ENCODE results near the gene CCM2L. TPM values are rescaled to one million over a fixed set of nuclear protein-coding genes. Genes with fewer than 3 reads are reported as not detected.

The CCM2L gene
- total and polyA plus RNA-seq, 2 donors (not counting 3 experiments of a cell fraction or from before 2014, with no cell fraction given): 10.8 to 13.4 TPM

DNA sequence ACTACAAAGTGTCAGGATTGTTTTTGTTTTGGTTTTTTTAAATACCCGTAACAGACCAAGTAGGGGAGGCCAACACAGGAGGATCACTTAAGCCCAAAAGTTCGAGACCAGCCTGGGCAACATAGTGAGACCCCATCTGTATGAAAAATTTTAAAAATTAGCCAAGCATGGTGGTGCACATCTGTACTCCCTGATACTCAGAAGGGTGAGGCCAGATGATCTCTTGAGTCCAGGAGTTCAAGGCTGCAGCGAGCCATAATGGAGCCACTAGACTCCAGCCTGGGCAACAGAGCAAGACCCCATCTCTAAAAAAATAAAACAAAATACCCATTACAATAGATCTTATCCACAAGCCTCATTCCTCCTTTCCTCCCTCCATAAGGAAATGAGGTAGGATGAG is 70.5 kb downstream of the CCM2L start:
- dilution Hi-C loops (cut with MboI; ENCODE audit: extremely low pct_ligation_motif_present, low sequenced_read_pairs): no loop called here
- BruUV-seq (replicated peaks): no TSS peak

More for the DNA sequence above, 70.5 kb downstream of the CCM2L start:
- Histone ChIP-seq H3K79me2 (ENCODE audit: control insufficient read depth, insufficient read depth, low read length) (no peaks in the 10 kb centered on the region), H3K27ac (ENCODE audit: insufficient read depth, low read depth, low read length) (no peak overlapping the region), H3K9ac (replicated peaks; ENCODE audit: extremely low read depth, insufficient read depth, low read length) (no peak overlapping the region), H4K20me1 (replicated peaks; ENCODE audit: control insufficient read depth, extremely low read depth, insufficient read depth, low read length) (no peaks in the 10 kb centered on the region), H3K36me3 (ENCODE audit: control insufficient read depth in 2 of 2, extremely low read depth in 1 of 2, insufficient read depth in 2 of 2, low read length in 2 of 2) (no peaks in the 10 kb centered on the region), H3K4me2 (ENCODE audit: insufficient read depth, low read length) (no peak overlapping the region), H3K9me1 (replicated peaks; ENCODE audit: control insufficient read depth, extremely low read depth, insufficient read depth, low read length) (no peaks in the 10 kb centered on the region), H3K9me3 (replicated peaks; ENCODE audit: control insufficient read depth, insufficient read depth, low read length) (no peaks in the 10 kb centered on the region), H3K4me1 (ENCODE audit: control insufficient read depth, extremely low read depth, insufficient read depth, low read length) (peaks cover 3% of the 10 kb centered on the region), H3K4me3 (replicated peaks in 1 of 3; ENCODE audit: insufficient read depth in 1 of 3, low read depth in 1 of 3, low read length in 3 of 3) (no peak overlapping the region), H2AFZ (ENCODE audit: low read depth, low read length) (no peak overlapping the region), H3K27me3 (ENCODE audit: control insufficient read depth in 2 of 2, insufficient read depth in 2 of 2, low read length in 2 of 2) (peaks cover 1 to 3% of the 10 kb centered on the region in 2 experiments)
- ChIA-PET CTCF (interaction anchor here (4.5 kb wide), 1 partner anchor 11 kb away, joined by 17 read pairs; no protein-coding TSS in a partner anchor), POLR2A (no interaction called here)
- TF ChIP-seq GATA2 (IDR thresholded peaks at IDR 0.05; ENCODE audit: insufficient read depth, insufficient read length, low read depth, low read length) (no peak), MAX (IDR thresholded peaks at IDR 0.05; ENCODE audit: insufficient read depth, insufficient read length) (no peak), POLR2AphosphoS5 (IDR thresholded peaks at IDR 0.05; ENCODE audit: insufficient read depth, low read depth, low read length) (no peak), EZH2 (IDR thresholded peaks at IDR 0.05; ENCODE audit: borderline replicate concordance, low read depth, low read length, severe bottlenecking) (no peak), POLR2A (IDR thresholded peaks at IDR 0.05; ENCODE audit: low read depth, low read length) (no peak), MYC (IDR thresholded peaks at IDR 0.05; ENCODE audit: low read depth, low read length) (no peak), JUN (IDR thresholded peaks at IDR 0.05; ENCODE audit: borderline replicate concordance, insufficient read depth, insufficient read length, low read depth) (no peak), CTCF (IDR thresholded peaks at IDR 0.05; ENCODE audit: extremely low read depth in 1 of 2, insufficient read depth in 1 of 2, low read depth in 1 of 2, low read length in 2 of 2) (no peak), FOS (IDR thresholded peaks at IDR 0.05; ENCODE audit: borderline replicate concordance, insufficient read depth, low read length) (no peak)
- DNase-seq (ENCODE audit: low read depth, low spot score): no peak
- intact Hi-C loops (cut with micrococcal nuclease): no loop called here
- no peak for FAIRE-seq

Small RNA genes within 50 kb of the gene (small RNA-seq; reads per million reads assigned to genes)
- gene RNA5SP481 (ENCODE audit: insufficient read depth, insufficient read length, low read depth, low replicate concordance) (not detected), gene RNA5SP482 (ENCODE audit: insufficient read depth, insufficient read length, low read depth, low replicate concordance) (not detected)

Other genes starting within 250 kb of the CCM2L start
- gene MYLK2, start 191.1 kb upstream of the CCM2L start, total RNA-seq: 2.7 and 3.2 TPM in 2 replicates
- 2.6 and 3.7 TPM in 2 replicates for gene MYLK2, start 191.1 kb upstream of the CCM2L start, polyA plus RNA-seq
- not detected in 2 replicates for gene FOXS1, start 164.8 kb upstream of the CCM2L start, total RNA-seq
- gene FOXS1, start 164.8 kb upstream of the CCM2L start, polyA plus RNA-seq: 0.81 and 0.84 TPM in 2 replicates
- 0.62 TPM in 1 of 2 replicates, not detected in the other for gene DUSP15, start 139.9 kb upstream of the CCM2L start, total RNA-seq
- gene DUSP15, start 139.9 kb upstream of the CCM2L start, polyA plus RNA-seq: 0.33 and 0.75 TPM in 2 replicates
- gene TTLL9, start 139.8 kb upstream of the CCM2L start, total RNA-seq: not detected in 2 replicates
- gene TTLL9, start 139.8 kb upstream of the CCM2L start, polyA plus RNA-seq: 0.03 TPM in 1 of 2 replicates, not detected in the other
- gene PDRG1, start 58.4 kb upstream of the CCM2L start, total RNA-seq: 12.6 and 14.6 TPM in 2 replicates
- 13.1 and 17.0 TPM in 2 replicates for gene PDRG1, start 58.4 kb upstream of the CCM2L start, polyA plus RNA-seq
- 0.04 TPM in 1 of 2 replicates, not detected in the other for gene XKR7, start 42.3 kb upstream of the CCM2L start, total RNA-seq
- not detected in 2 replicates for gene XKR7, start 42.3 kb upstream of the CCM2L start, polyA plus RNA-seq
- not detected in 2 replicates for gene HCK, start 41.8 kb downstream of the CCM2L start, total RNA-seq
- not detected in 2 replicates for gene HCK, start 41.8 kb downstream of the CCM2L start, polyA plus RNA-seq
- gene TM9SF4, start 99.3 kb downstream of the CCM2L start, total RNA-seq: 46.4 and 48.2 TPM in 2 replicates
- 61.9 and 67.3 TPM in 2 replicates for gene TM9SF4, start 99.3 kb downstream of the CCM2L start, polyA plus RNA-seq
- 14.6 and 15.2 TPM in 2 replicates for gene PLAGL2, start 197.3 kb downstream of the CCM2L start, total RNA-seq
- 7.0 and 8.2 TPM in 2 replicates for gene PLAGL2, start 197.3 kb downstream of the CCM2L start, polyA plus RNA-seq
- 48.1 and 51.4 TPM in 2 replicates for gene POFUT1, start 197.4 kb downstream of the CCM2L start, total RNA-seq
- gene POFUT1, start 197.4 kb downstream of the CCM2L start, polyA plus RNA-seq: 29.0 and 30.9 TPM in 2 replicates

Data from endothelial cell of umbilical vein (primary cell).